Kidney (tissue), 14 donors: Measurements from ENCODE around the gene ADCK2. TPM values are rescaled to one million over a fixed set of nuclear protein-coding genes. Genes with fewer than 3 reads are reported as not detected.
"Not testable (repeated sequence)": the region's sequence is repeated elsewhere in the genome, so short reads cannot be mapped to it uniquely, and the experiment has no call there.

Experiments used
- DNase-seq, 5 donors: peaks; one replicate each; pipeline ENCODE4 v3.0.0-alpha.2; 2013 to 2020
- FAIRE-seq: peaks from 2 replicates; lab custom pipeline; 2012; peaks lifted over from hg19 to GRCh38; lab: Jason Lieb, UNC
- H3K27ac ChIP-seq, 2 donors: one replicate each; pipeline ENCODE4 v1.7.0; 2013; ENCODE audit warnings: low read depth in 2 of 2, low read length in 2 of 2, inconsistent platforms in 1 of 2
- H3K27me3 ChIP-seq: one replicate; pipeline ENCODE4 v1.7.1; 2013; ENCODE audit warnings: low read length, inconsistent platforms; ENCODE audit not compliant: control insufficient read depth, insufficient read depth
- H3K36me3 ChIP-seq, 3 donors: one replicate each; pipeline versions ENCODE4 v1.7.0 to v1.7.1; 2013; ENCODE audit warnings: low read length in 3 of 3, control low read depth in 1 of 3, inconsistent platforms in 1 of 3; ENCODE audit not compliant: insufficient read depth in 3 of 3, control insufficient read depth in 2 of 3
- H3K4me1 ChIP-seq, 3 donors: one replicate each; pipeline versions ENCODE4 v1.7.0 to v1.7.1; 2013; ENCODE audit warnings: low read length in 3 of 3, inconsistent platforms in 1 of 3, low read depth in 1 of 3; ENCODE audit not compliant: control insufficient read depth in 2 of 3, insufficient read depth in 2 of 3
- H3K4me3 ChIP-seq, 3 donors: one replicate each; pipeline versions ENCODE4 v1.7.0 to v1.8.1; 2013; ENCODE audit warnings: low read length in 3 of 3, control low read depth in 1 of 3, inconsistent platforms in 1 of 3
- H3K9ac ChIP-seq, 3 donors: one replicate each; pipeline versions ENCODE4 v1.7.0 to v1.7.1; 2013; ENCODE audit warnings: low read length in 3 of 3, control low read depth in 1 of 3, inconsistent platforms in 1 of 3
- H3K9me3 ChIP-seq, 3 donors: one replicate each; pipeline versions ENCODE4 v1.7.0 to v1.7.1; 2013; ENCODE audit warnings: low read length in 3 of 3, control low read depth in 1 of 3, inconsistent platforms in 1 of 3; ENCODE audit not compliant: control insufficient read depth in 2 of 3, insufficient read depth in 1 of 3
- CTCF ChIP-seq: IDR thresholded peaks from 3 replicates; pipeline ENCODE4 v1.5.1; 2012; ENCODE audit warnings: mild to moderate bottlenecking, moderate library complexity, borderline replicate concordance; ENCODE audit not compliant: insufficient read depth; ENCODE audit errors: extremely low read depth
- intact Hi-C: fragments of 100-400 bp; cut with DNase I; formaldehyde crosslinking; loops from one replicate; pipeline ENCODE4 v1.11.1; 2022
- polyA plus RNA-seq: library from polyadenylated mRNA; stranded (reverse); fragments of 350-450 nt; fragmentation: Illumina TruSeq; extraction: RNeasy Lipid Tissue Mini Kit (QIAGEN cat#74804); gene quantifications from one replicate; pipeline ENCODE4 v1.2.3, GENCODE V29; 2014; ENCODE audit warnings: low read depth, low replicate concordance; ENCODE audit not compliant: insufficient read depth
- total RNA-seq: library from RNA; stranded (reverse); fragmentation: NEBNext Ultra II Directional; extraction: Animal tissue kit (Norgen Biotek cat#: 25700); gene quantifications from one replicate; pipeline ENCODE4 v1.2.1, GENCODE V29; 2021
- donor health status: control.
- donor health status: control.
- donor health status: control.
- donor health status: control.
- donor health status: control.
- donor health status: DM: yes; HTN: yes; CAD: no.
- donor health status: Normal renal cell carcinoma (clear cell type).

Gene ADCK2
- total and polyA plus RNA-seq, 2 donors from 2014 or later = 18.7 to 18.8 TPM

DNA sequence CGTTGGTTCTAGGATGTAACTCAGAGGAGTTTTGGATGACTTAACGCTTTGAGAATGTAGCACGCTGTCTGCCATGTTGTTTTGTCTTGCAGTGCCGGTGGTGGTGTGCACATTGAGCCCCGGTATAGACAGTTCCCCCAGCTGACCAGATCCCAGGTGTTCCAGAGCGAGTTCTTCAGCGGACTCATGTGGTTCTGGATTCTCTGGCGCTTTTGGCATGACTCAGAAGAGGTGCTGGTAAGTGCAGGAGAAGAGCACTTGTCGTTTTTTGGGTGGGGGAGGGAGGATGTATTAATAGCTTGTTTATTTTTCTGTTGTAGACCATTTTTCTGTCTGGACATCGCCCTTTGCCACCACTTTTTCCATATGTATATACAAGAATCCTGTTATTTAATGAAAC lies 30.0 kb downstream of the ADCK2 start:
- DNase-seq (no peak), FAIRE-seq (no peak)
- Histone ChIP-seq H3K36me3 (peaks cover 2 to 13% (median 4%) of the 10 kb centered on the region in 3 donors), H3K9ac (no peak overlapping the region), H3K9me3 (no peaks in the 10 kb centered on the region), H3K4me3 (no peak overlapping the region), H3K27ac (no peak overlapping the region), H3K27me3 (no peaks in the 10 kb centered on the region), H3K4me1 (peaks cover 0 to 7% (median 4%) of the 10 kb centered on the region in 3 donors)
- TF ChIP-seq CTCF = no peak
- intact Hi-C loops = no loop called here

DNA sequence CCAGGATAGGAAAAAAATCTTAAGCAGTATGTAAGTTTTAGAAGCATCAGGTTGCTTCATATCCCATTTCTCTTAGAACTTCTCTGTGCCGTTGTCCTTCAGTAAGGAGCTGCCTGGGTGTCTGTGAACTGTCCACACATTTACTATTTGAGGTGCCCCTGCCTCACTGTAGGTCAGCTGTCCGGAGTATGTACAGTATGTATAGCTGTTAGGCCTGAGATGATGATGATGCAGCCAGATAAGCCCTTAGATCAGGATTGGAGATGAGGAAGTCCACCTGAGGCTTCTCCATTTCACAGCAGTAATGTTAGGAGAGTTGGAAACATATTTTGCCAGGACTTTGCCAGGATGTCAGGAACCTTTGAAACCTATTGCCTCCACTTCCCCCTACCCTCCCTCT lies 31.5 kb downstream of the ADCK2 start:
- DNase-seq (no peak), FAIRE-seq (no peak)
- Histone ChIP-seq H3K27me3 (no peaks in the 10 kb centered on the region), H3K4me3 (no peak overlapping the region), H3K9ac (no peak overlapping the region), H3K27ac (no peak overlapping the region), H3K36me3 (peaks cover 2 to 13% (median 4%) of the 10 kb centered on the region in 3 donors), H3K9me3 (no peaks in the 10 kb centered on the region), H3K4me1 (no peaks in the 10 kb centered on the region)
- TF ChIP-seq CTCF = no peak
- intact Hi-C loops = no loop called here

GRCh38 chr7:140707132-140707531 lies 34.4 kb downstream of the ADCK2 start:
- FAIRE-seq (no peak), DNase-seq (no peak)
- no peak for TF ChIP-seq CTCF
- no peaks in the 10 kb centered on the region for H3K9me3 ChIP-seq
- H3K4me3 ChIP-seq = no peak overlapping the region
- H3K4me1 ChIP-seq = no peaks in the 10 kb centered on the region
- no peak overlapping the region for H3K9ac ChIP-seq
- intact Hi-C loops = no loop called here
- H3K27ac ChIP-seq = no peak overlapping the region
- H3K36me3 ChIP-seq = peaks cover 2 to 13% (median 4%) of the 10 kb centered on the region in 3 donors
- H3K27me3 ChIP-seq = no peaks in the 10 kb centered on the region

DNA sequence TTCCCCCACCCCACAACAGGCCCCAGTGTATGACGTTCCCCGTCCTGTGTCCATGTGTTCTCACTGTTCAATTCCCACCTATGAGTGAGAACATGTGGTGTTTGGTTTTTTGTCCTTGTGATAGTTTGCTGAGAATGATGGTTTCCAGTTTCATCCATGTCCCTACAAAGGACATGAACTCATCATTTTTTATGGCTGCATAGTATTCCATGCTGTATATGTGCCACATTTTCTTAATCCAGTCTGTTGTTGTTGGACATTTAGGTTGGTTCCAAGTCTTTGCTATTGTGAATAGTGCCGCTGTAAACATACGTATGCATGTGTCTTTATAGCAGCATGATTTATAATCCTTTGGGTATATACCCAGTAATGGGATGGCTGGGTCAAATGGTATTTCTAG lies 36.0 kb downstream of the ADCK2 start:
- H3K27me3 ChIP-seq, H3K9me3 ChIP-seq, FAIRE-seq, DNase-seq, H3K4me3 ChIP-seq, H3K27ac ChIP-seq, intact Hi-C loops, H3K4me1 ChIP-seq, H3K9ac ChIP-seq: not testable (repeated sequence)
- H3K36me3 ChIP-seq = peaks cover 2 to 13% (median 4%) of the 10 kb centered on the region in 3 donors

- H3K4me1 ChIP-seq, intact Hi-C loops, FAIRE-seq, DNase-seq, H3K9me3 ChIP-seq, H3K36me3 ChIP-seq, H3K9ac ChIP-seq, H3K27me3 ChIP-seq, H3K4me3 ChIP-seq, H3K27ac ChIP-seq: not testable (repeated sequence)
These were observed 39.6 kb downstream of the ADCK2 start for GRCh38 chr7:140712392-140712791.
